ENCODE results near the gene XPO1.

DNA sequence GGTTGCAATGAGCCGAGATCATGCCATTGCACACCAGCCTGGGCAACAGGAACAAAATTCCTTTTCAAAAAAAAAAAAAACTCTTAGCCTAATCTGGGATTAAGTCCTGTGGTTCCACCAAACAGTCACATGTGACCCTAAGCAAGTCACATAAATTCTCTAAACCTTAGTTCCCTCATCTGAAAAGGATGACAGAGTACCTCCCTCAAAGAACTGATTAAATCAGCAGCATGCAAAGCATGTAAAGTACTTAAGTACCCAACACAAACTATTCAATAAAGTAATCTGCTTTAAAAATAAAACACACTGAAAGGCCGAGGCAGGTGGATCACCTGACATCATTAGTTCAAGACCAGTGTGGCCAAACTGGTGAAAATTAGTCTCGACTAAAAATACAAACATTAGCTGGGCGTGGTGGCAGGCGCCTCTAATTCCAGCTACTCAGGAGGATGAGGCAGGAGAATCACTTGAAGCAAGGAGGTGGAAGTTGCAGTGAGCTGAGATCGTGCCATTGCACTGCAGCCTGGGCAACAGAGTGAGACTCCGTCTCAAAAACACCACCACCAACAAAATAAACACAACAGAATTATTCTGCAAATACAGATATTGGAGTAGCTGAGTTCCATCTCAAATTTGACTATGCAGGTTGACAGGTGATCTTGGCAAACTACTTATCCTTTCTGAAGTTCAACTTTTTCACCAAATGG is 74.2 kb downstream of the XPO1 start:
- TF ChIP-seq EZH2 (IDR thresholded peaks at IDR 0.05; ENCODE audit: low read depth, unreplicated experiment) (no peak), CTCF (conservative IDR thresholded peaks at IDR 0.05; ENCODE audit: low read depth in 2 of 2) (no peak), POLR2AphosphoS5 (IDR thresholded peaks at IDR 0.05; ENCODE audit: low read depth) (no peak), EZH2phosphoT487 (IDR thresholded peaks at IDR 0.05; ENCODE audit: unreplicated experiment) (no peak), JUNB (IDR thresholded peaks at IDR 0.05; ENCODE audit: unreplicated experiment) (no peak), ZNF331 (CRISPR knock-in tag; IDR thresholded peaks at IDR 0.05; ENCODE audit: low read depth) (no peak), CREB1 (CRISPR knock-in tag; IDR thresholded peaks at IDR 0.05; ENCODE audit: low read depth) (no peak), ZNF114 (CRISPR knock-in tag; IDR thresholded peaks at IDR 0.05) (no peak), NANOG (IDR thresholded peaks at IDR 0.05; ENCODE audit: borderline replicate concordance) (no peak), STAT1 (IDR thresholded peaks at IDR 0.05; ENCODE audit: unreplicated experiment) (no peak)
- TF ChIP-seq, protein P1, sequence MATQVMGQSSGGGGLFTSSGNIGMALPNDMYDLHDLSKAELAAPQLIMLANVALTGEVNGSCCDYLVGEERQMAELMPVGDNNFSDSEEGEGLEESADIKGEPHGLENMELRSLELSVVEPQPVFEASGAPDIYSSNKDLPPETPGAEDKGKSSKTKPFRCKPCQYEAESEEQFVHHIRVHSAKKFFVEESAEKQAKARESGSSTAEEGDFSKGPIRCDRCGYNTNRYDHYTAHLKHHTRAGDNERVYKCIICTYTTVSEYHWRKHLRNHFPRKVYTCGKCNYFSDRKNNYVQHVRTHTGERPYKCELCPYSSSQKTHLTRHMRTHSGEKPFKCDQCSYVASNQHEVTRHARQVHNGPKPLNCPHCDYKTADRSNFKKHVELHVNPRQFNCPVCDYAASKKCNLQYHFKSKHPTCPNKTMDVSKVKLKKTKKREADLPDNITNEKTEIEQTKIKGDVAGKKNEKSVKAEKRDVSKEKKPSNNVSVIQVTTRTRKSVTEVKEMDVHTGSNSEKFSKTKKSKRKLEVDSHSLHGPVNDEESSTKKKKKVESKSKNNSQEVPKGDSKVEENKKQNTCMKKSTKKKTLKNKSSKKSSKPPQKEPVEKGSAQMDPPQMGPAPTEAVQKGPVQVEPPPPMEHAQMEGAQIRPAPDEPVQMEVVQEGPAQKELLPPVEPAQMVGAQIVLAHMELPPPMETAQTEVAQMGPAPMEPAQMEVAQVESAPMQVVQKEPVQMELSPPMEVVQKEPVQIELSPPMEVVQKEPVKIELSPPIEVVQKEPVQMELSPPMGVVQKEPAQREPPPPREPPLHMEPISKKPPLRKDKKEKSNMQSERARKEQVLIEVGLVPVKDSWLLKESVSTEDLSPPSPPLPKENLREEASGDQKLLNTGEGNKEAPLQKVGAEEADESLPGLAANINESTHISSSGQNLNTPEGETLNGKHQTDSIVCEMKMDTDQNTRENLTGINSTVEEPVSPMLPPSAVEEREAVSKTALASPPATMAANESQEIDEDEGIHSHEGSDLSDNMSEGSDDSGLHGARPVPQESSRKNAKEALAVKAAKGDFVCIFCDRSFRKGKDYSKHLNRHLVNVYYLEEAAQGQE (IDR thresholded peaks at IDR 0.05; ENCODE audit: unreplicated experiment), result no peak
- TF ChIP-seq, protein P2, sequence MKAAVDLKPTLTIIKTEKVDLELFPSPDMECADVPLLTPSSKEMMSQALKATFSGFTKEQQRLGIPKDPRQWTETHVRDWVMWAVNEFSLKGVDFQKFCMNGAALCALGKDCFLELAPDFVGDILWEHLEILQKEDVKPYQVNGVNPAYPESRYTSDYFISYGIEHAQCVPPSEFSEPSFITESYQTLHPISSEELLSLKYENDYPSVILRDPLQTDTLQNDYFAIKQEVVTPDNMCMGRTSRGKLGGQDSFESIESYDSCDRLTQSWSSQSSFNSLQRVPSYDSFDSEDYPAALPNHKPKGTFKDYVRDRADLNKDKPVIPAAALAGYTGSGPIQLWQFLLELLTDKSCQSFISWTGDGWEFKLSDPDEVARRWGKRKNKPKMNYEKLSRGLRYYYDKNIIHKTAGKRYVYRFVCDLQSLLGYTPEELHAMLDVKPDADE (IDR thresholded peaks at IDR 0.05), result no peak
- TF ChIP-seq, protein P3, sequence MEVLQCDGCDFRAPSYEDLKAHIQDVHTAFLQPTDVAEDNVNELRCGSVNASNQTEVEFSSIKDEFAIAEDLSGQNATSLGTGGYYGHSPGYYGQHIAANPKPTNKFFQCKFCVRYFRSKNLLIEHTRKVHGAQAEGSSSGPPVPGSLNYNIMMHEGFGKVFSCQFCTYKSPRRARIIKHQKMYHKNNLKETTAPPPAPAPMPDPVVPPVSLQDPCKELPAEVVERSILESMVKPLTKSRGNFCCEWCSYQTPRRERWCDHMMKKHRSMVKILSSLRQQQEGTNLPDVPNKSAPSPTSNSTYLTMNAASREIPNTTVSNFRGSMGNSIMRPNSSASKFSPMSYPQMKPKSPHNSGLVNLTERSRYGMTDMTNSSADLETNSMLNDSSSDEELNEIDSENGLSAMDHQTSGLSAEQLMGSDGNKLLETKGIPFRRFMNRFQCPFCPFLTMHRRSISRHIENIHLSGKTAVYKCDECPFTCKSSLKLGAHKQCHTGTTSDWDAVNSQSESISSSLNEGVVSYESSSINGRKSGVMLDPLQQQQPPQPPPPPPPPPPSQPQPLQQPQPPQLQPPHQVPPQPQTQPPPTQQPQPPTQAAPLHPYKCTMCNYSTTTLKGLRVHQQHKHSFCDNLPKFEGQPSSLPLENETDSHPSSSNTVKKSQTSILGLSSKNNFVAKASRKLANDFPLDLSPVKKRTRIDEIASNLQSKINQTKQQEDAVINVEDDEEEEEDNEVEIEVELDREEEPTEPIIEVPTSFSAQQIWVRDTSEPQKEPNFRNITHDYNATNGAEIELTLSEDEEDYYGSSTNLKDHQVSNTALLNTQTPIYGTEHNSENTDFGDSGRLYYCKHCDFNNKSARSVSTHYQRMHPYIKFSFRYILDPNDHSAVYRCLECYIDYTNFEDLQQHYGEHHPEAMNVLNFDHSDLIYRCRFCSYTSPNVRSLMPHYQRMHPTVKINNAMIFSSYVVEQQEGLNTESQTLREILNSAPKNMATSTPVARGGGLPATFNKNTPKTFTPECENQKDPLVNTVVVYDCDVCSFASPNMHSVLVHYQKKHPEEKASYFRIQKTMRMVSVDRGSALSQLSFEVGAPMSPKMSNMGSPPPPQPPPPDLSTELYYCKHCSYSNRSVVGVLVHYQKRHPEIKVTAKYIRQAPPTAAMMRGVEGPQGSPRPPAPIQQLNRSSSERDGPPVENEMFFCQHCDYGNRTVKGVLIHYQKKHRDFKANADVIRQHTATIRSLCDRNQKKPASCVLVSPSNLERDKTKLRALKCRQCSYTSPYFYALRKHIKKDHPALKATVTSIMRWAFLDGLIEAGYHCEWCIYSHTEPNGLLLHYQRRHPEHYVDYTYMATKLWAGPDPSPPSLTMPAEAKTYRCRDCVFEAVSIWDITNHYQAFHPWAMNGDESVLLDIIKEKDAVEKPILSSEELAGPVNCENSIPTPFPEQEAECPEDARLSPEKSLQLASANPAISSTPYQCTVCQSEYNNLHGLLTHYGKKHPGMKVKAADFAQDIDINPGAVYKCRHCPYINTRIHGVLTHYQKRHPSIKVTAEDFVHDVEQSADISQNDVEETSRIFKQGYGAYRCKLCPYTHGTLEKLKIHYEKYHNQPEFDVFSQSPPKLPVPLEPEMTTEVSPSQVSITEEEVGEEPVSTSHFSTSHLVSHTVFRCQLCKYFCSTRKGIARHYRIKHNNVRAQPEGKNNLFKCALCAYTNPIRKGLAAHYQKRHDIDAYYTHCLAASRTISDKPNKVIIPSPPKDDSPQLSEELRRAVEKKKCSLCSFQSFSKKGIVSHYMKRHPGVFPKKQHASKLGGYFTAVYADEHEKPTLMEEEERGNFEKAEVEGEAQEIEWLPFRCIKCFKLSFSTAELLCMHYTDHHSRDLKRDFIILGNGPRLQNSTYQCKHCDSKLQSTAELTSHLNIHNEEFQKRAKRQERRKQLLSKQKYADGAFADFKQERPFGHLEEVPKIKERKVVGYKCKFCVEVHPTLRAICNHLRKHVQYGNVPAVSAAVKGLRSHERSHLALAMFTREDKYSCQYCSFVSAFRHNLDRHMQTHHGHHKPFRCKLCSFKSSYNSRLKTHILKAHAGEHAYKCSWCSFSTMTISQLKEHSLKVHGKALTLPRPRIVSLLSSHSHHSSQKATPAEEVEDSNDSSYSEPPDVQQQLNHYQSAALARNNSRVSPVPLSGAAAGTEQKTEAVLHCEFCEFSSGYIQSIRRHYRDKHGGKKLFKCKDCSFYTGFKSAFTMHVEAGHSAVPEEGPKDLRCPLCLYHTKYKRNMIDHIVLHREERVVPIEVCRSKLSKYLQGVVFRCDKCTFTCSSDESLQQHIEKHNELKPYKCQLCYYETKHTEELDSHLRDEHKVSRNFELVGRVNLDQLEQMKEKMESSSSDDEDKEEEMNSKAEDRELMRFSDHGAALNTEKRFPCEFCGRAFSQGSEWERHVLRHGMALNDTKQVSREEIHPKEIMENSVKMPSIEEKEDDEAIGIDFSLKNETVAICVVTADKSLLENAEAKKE (CRISPR knock-in tag; IDR thresholded peaks at IDR 0.05), result no peak

All from GM23338 (cell line).